Measurements from ENCODE around the gene DST.

DST gene

GRCh38 chr6:56535626-56536025 is 107.1 kb downstream of the DST start:
- no peak for DNase-seq

- peak in 1 of 2 experiments; percentile 22 for DNase-seq
These were observed 107.8 kb downstream of the DST start for GRCh38 chr6:56534680-56535419.

DNA sequence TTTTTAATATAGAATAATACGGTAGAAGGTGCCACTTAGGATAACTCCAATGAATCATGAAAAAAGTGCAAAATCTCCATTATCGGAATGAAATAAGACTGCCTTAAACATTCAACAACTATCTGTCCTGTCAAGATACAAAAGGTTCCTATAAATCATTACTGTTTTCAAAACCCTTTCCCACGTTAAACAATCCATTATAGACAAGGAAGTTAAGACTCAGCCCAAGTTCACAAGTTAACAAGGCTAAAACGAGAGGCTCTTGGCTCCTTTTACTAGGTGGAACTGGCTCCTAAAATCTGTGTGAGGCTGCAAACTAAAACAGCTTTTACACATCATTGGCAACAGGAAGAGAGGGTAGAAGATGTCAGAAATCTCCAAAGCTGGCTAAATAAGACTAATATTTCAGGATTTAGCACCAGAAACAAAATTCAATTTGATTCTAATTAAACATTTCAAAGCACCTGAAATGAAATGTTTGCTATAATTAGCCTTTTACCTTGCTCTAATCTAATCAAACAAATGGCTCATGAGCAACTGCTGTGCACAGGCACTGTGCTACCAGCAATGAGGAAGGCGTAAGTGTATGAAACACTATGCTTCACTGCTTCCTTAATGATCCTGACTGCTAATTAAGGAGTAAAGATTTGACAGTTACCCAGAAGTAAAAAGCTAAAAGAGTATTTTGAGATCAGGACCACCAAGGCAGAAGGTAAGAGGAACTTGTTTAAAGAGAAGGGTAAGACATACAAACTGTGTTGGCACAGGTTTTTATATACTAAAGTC is 109.7 kb downstream of the DST start:
- peak in 1 of 2 experiments; percentile 34 for DNase-seq

DNA sequence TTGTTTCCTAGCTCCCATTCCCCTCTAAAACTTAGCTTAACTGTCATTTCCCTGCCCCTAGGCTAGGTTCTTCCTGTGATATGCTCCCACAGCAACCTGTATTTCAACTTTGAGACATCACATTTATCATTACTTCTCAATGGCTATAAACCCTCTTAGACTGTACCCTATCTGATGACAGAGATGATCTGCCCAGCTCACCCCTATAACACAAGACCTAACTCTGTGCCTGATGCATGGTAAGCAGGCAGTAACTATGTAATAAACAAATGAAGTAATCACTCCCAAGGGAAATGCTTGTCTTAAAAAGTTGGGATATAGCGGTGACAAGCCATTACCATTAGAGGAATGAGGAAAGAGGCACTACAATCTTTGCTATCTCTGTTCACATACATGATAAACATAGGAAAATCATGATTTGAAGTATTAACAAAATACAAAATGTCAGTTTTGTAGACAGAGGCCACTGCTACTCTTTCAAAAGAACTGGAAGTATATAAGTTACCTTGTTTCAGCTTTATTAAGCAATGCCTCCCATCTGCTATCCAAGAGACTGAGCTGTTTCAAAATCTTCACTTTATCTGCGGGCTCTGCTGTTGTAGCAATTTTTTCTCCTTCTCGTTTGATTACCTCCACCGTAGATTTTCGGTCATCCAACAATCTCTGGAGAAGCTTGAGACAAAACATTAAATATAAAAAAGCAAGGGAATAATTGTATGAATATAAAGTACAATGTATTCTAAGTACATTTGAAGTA is 110.7 kb downstream of the DST start:
- no peak for DNase-seq

GRCh38 chr6:56529594-56530191 is 113.0 kb downstream of the DST start:
- no peak for DNase-seq

DNA sequence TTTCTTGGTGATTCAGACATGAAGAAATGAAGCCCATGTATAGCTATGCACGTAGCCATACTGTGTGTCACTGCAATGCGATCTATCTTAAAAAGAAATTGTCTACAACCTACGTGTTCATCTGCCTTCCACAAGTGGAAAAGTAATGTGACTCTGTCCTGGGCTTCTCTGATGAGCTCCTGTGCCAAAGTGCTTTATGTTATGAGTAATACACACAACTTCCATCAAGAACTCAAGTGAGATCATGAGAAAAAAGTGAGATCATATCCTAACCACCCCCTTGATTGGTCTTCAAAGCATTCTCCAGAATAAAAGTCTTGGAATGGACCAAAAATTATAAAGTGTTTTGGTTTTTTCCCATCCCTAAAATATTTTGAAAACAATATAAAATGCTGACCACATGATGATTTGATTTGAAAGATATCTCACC is 114.3 kb downstream of the DST start:
- DNase-seq: no peak

DNA sequence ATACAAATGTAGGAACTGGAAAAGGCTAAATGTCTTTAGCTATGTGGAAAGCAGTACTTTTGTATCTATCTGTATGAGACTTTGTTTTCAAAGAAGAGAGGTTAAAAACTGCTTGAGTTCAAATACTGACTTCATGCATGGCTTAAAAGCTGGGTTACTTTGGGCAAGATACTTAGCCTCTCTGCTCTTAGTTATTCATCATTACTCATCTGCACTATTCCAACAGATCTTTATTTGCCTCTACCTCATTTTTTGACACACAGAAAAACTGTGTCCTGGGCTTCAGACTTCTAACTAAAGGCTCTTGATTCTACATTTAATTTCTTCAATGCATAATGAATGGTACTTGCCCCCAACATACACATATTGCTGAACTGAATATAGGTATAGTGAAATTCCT is 114.8 kb downstream of the DST start:
- DNase-seq: no peak

- no peak for DNase-seq
These were observed 115.7 kb downstream of the DST start for GRCh38 chr6:56526860-56527544.

GRCh38 chr6:56525974-56526789 is 116.5 kb downstream of the DST start:
- no peak for DNase-seq

DNA sequence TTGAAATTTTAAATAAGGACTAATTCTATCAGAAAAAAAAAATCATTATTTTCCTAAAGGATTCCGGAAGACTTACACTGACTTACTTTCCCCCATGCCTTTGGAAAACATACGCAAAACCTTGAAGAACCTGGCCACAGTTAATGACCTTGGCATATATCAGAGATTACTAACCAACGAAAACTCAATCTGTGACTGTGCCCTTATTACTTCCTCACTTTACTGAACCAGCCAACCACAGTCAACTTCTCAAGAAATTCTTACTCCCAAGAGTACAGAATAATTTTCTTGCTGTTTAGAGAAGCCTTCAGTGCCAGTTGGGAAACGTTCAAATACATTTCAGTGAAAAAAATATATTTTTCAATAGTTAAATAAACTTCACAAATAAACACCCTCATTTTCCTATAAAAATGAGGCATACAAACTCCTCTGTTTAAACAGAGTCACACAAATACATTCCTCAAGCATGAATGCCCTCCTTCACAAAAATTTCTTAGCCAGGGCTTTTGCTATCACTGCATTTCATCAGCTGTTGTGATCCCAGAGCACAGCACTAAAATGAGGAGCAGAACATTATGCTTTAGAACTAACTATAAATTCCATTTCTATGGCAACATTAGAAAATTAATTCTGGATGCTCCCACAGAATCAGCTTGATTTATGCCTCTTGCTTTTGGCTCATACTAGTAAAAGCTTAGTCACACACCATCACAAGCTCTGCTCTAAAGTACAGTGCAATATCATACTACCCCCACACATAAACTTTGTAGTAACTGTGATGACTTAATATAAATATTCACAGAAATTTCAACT is 117.6 kb downstream of the DST start:
- DNase-seq: no peak

DNA sequence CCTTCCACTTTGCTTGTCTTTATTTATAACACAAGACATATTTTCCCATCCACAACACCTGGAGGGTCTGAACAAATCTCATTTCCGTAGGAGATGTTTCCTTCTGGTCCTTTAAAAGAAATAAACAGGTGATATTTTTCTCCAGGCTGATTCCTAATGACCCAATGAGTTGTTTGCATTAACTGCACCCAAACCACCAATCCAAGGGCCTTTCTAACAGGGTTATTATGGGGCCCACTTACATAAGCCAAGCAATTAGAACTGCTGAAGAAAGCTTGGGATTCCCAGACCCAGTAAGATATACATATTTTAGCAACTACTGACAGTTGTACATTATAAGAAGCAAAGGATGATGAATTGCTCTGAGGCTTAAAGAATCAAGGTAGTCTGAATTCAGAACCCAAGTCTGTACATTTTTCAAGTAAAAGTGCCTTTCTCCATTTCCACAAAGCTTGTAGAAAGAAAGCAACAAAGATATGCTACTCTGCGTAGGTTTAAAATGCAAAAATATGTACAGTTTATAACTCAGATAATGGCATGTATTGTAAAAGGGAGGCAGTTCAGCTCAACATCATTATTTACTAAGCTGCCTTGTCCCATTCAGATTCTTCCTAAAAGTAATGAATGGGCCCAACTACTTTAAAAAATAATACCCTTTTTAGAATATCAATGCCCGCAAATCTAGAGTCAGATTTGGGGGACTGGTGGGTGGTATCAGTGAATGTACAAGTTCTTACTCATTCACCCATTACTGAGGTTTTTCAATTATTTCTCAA is 120.0 kb downstream of the DST start:
- DNase-seq: no peak

- no peak for DNase-seq
These were observed 120.7 kb downstream of the DST start for GRCh38 chr6:56521976-56522375.

DNA sequence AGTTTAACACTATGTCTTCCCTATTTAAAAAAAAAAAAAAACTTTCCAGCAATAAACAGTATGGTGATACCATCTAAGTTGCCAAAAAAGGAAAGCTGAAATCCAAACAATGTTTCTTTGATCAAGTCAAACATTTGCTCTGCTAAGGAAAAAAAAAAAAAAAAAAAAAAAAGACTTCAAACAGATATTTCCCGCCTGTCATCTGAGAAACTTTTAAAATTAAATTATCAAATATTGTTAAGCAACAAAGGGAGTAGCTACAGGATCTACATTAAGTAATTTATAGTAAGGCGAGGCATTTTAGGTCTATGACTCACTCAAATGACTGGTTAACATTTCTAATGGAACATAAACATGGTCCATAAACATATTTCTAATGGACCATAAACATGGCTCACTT is 121.2 kb downstream of the DST start:
- no peak for DNase-seq

DNA sequence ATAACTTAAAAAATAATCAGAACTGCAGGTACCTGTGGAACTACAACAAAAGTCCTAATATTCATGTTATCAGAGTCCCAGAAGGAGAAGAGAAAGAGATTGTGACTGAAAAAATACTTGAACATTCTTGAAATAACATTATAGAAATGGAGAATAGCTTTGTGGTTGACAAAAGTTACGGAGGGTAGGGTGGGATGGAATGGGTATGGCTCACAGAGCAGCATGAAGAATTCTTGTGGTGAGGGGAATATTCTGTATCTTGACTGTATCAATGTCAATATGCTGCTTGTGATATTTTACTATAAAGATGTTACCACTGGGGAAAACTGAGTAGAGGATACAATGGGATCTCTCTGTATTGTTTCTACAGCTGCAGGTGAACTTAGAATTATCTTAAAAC is 122.5 kb downstream of the DST start:
- DNase-seq: no peak

DNA sequence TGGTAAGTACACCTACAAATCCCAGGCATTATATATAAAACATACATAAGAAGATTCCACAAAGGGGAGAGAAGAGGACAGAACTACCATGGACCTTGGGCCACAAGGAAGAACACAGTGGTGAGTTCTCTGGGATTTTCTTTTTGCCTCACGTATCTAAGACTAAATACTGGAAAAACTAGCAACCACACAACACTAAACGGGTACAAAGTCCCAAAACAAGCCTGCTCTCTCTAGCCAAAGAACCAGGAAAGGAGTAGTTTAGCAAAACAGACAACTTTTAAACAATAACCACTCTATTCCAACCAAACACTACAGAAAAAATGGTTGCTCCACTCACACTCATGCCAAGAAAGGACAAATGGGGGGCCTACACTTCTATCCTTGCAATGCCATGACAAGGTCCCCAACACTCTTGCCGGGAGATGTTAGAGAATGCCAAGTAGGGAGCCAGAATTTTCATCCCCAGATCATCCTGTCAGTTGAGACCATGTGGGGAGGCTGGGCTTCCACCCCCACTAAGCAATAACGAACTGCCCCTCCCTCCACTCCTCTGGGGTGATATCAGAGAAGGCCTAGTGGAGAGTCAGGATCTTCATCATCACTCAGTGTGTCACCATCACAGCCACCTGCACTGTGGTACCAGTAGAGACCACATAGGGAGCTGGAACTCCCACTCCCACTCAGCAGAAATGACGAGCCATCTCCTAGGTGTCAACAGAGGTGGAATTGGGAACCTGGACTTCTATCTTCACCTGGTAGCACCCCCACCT is 123.5 kb downstream of the DST start:
- no peak for DNase-seq

GRCh38 chr6:56517155-56517745 is 125.4 kb downstream of the DST start:
- peak; percentile 47 to 74 for DNase-seq

GRCh38 chr6:56516003-56516402 is 126.7 kb downstream of the DST start:
- DNase-seq: no peak

DNA sequence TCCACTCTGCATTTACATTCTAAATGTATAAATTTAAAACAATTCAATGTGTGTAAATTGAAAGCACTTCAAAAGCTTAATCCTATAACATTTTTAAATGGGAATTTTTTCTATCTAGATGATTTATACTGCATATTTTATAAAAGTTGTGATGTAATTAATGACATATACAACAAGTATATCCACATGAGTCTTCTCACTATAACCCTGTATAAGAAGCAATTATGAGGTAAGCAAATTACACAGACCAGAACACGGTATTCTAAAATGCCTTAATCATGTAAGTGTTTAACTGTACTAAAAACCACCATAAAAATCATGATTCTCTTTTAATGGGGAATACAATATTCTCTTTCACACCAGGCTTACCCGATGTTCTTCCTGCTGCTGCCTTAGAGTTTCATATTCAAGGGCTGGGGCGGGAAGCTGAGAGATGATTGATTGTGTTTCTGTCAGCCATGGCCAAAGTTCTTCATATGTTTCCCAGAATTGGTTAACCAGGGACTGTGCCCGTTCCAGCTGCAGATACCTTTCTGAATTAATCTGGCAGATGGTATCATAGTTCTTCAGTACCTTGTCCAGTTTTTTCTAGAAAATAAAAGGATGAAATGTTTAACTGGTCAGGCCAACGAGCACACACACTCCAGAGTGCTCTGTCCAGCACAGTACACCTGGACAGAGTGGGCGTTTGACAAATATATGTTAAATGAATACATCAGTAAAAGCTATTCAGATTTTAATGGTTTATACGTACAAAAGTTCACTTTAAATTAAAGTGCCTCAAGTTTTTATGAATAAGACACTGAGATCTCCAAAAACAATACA is 127.4 kb downstream of the DST start:
- DNase-seq: peak in 1 of 2 experiments; percentile 57
